ENCODE measurements around the gene KCTD10.

Gene KCTD10

GRCh38 chr12:109463756-109464155 is 13.3 kb downstream of the KCTD10 start:
- peaks cover 16% of the 10 kb centered on the region for H3K36me3 ChIP-seq (ENCODE audit: control insufficient read depth, insufficient read depth, low read length)
- no peak for TF ChIP-seq CTCF (IDR thresholded peaks at IDR 0.05; ENCODE audit: insufficient read depth, low read length, poor library complexity, severe bottlenecking)
- DNase-seq (ENCODE audit: extremely low read depth, insufficient read length): no peak
- H3K27me3 ChIP-seq (replicated peaks; ENCODE audit: control insufficient read depth, insufficient read depth, low read length): no peaks in the 10 kb centered on the region
- H3K4me3 ChIP-seq (replicated peaks; ENCODE audit: low read depth, low read length): no peak overlapping the region

GRCh38 chr12:109462868-109463692 is 14.0 kb downstream of the KCTD10 start:
- peaks cover 16% of the 10 kb centered on the region for H3K36me3 ChIP-seq (ENCODE audit: control insufficient read depth, insufficient read depth, low read length)
- no peak for DNase-seq (ENCODE audit: extremely low read depth, insufficient read length)
- no peaks in the 10 kb centered on the region for H3K27me3 ChIP-seq (replicated peaks; ENCODE audit: control insufficient read depth, insufficient read depth, low read length)
- no peak overlapping the region for H3K4me3 ChIP-seq (replicated peaks; ENCODE audit: low read depth, low read length)
- no peak for TF ChIP-seq CTCF (IDR thresholded peaks at IDR 0.05; ENCODE audit: insufficient read depth, low read length, poor library complexity, severe bottlenecking)

GRCh38 chr12:109461846-109462756 is 15.0 kb downstream of the KCTD10 start:
- Histone ChIP-seq H3K4me3 (replicated peaks; ENCODE audit: low read depth, low read length) (no peak overlapping the region), H3K27me3 (replicated peaks; ENCODE audit: control insufficient read depth, insufficient read depth, low read length) (no peaks in the 10 kb centered on the region), H3K36me3 (ENCODE audit: control insufficient read depth, insufficient read depth, low read length) (peaks cover 16% of the 10 kb centered on the region)
- no peak for DNase-seq (ENCODE audit: extremely low read depth, insufficient read length)
- no peak for TF ChIP-seq CTCF (IDR thresholded peaks at IDR 0.05; ENCODE audit: insufficient read depth, low read length, poor library complexity, severe bottlenecking)

GRCh38 chr12:109461049-109461845 is 15.9 kb downstream of the KCTD10 start:
- H3K36me3 ChIP-seq (ENCODE audit: control insufficient read depth, insufficient read depth, low read length): peaks cover 13% of the 10 kb centered on the region
- TF ChIP-seq CTCF (IDR thresholded peaks at IDR 0.05; ENCODE audit: insufficient read depth, low read length, poor library complexity, severe bottlenecking): no peak
- no peak overlapping the region for H3K4me3 ChIP-seq (replicated peaks; ENCODE audit: low read depth, low read length)
- no peaks in the 10 kb centered on the region for H3K27me3 ChIP-seq (replicated peaks; ENCODE audit: control insufficient read depth, insufficient read depth, low read length)
- DNase-seq (ENCODE audit: extremely low read depth, insufficient read length): no peak

- H3K36me3 ChIP-seq (ENCODE audit: control insufficient read depth, insufficient read depth, low read length): peaks cover 17% of the 10 kb centered on the region
- no peak for TF ChIP-seq CTCF (IDR thresholded peaks at IDR 0.05; ENCODE audit: insufficient read depth, low read length, poor library complexity, severe bottlenecking)
- DNase-seq (ENCODE audit: extremely low read depth, insufficient read length): no peak
- no peaks in the 10 kb centered on the region for H3K27me3 ChIP-seq (replicated peaks; ENCODE audit: control insufficient read depth, insufficient read depth, low read length)
- H3K4me3 ChIP-seq (replicated peaks; ENCODE audit: low read depth, low read length): no peak overlapping the region
Observed at GRCh38 chr12:109460538-109460937, 16.6 kb downstream of the KCTD10 start.
